CD14-positive monocyte (primary cell): Measurements from ENCODE around the gene ARFGAP1. TPM values are rescaled to one million over a fixed set of nuclear protein-coding genes. Genes with fewer than 3 reads are reported as not detected.
A peak's percentile ranks its signal among the peaks of the same experiment; 100 is the strongest.

ENCODE experiments used
- DNase-seq, 3 donors: peaks; one replicate each; pipeline ENCODE4 v3.0.0-alpha.2; 2011 to 2022
- H2AFZ ChIP-seq: 2 replicates; pipeline ENCODE4 v1.6.0; 2012; ENCODE audit warnings: mild to moderate bottlenecking, low read depth, low read length, inconsistent platforms; ENCODE audit not compliant: insufficient read depth, poor library complexity, severe bottlenecking
- H3K27ac ChIP-seq, 2 donors: 1 replicate in 1 of 2; 2 replicates in 1 of 2; pipeline ENCODE4 v1.5.1; 2012 to 2013; ENCODE audit warnings: low read length in 2 of 2, control low read depth in 1 of 2, inconsistent platforms in 1 of 2, low read depth in 1 of 2, mild to moderate bottlenecking in 1 of 2
- H3K27me3 ChIP-seq, 2 donors: one replicate each; pipeline versions ENCODE4 v1.6.0 to v1.6.1; 2011 to 2013; ENCODE audit warnings: low read length in 2 of 2; ENCODE audit not compliant: control insufficient read depth in 2 of 2, insufficient read depth in 2 of 2
- H3K36me3 ChIP-seq, 2 donors: replicated peaks in 1 of 2; 1 replicate in 1 of 2; 2 replicates in 1 of 2; pipeline versions ENCODE4 v1.5.1 to v1.6.1; 2012 to 2013; ENCODE audit warnings: low read length in 2 of 2, control low read depth in 1 of 2, inconsistent platforms in 1 of 2, mild to moderate bottlenecking in 1 of 2; ENCODE audit not compliant: insufficient read depth in 2 of 2, control insufficient read depth in 1 of 2
- H3K4me1 ChIP-seq, 2 donors: 1 replicate in 1 of 2; 2 replicates in 1 of 2; pipeline versions ENCODE4 v1.5.1 to v1.6.1; 2012 to 2013; ENCODE audit warnings: low read length in 2 of 2, control low read depth in 1 of 2, inconsistent platforms in 1 of 2, mild to moderate bottlenecking in 1 of 2, moderate library complexity in 1 of 2; ENCODE audit not compliant: insufficient read depth in 2 of 2, control insufficient read depth in 1 of 2
- H3K4me2 ChIP-seq: replicated peaks from 2 replicates; pipeline ENCODE3; 2012; ENCODE audit warnings: low read length, moderate library complexity, mild to moderate bottlenecking; ENCODE audit not compliant: poor library complexity, severe bottlenecking; ENCODE audit errors: extremely low read depth
- H3K4me3 ChIP-seq, 3 experiments: fragments of 200-600 bp in 1 of 3; sonication (generic) in 1 of 3; replicated peaks in 1 of 3; 1 replicate in 2 of 3; 2 replicates in 1 of 3; pipeline ENCODE4 v1.5.1; 2011 to 2013; ENCODE audit warnings: low read length in 3 of 3, mild to moderate bottlenecking in 3 of 3, control low read depth in 2 of 3, low read depth in 2 of 3, inconsistent platforms in 1 of 3, moderate library complexity in 1 of 3
- H3K79me2 ChIP-seq: 2 replicates; pipeline ENCODE4 v1.6.0; 2012; ENCODE audit warnings: mild to moderate bottlenecking, control low read depth, inconsistent platforms, low read length, moderate library complexity; ENCODE audit not compliant: insufficient read depth
- H3K9ac ChIP-seq: 2 replicates; pipeline ENCODE4 v1.6.0; 2017; ENCODE audit warnings: low read length, mild to moderate bottlenecking; ENCODE audit not compliant: insufficient read depth, poor library complexity, severe bottlenecking
- H3K9me3 ChIP-seq, 2 donors: replicated peaks in 1 of 2; 1 replicate in 1 of 2; 2 replicates in 1 of 2; pipeline versions ENCODE4 v1.5.1 to v1.6.1; 2012 to 2013; ENCODE audit warnings: low read length in 2 of 2, control low read depth in 1 of 2; ENCODE audit not compliant: control insufficient read depth in 1 of 2, insufficient read depth in 1 of 2
- H4K20me1 ChIP-seq: 2 replicates; pipeline ENCODE4 v1.6.0; 2012; ENCODE audit warnings: mild to moderate bottlenecking, low read length, control low read depth, moderate library complexity; ENCODE audit not compliant: insufficient read depth
- H3K27ac Mint-ChIP-seq, 7 donors: one replicate each; pipeline ENCODE4 v1.8.0; 2020; ENCODE audit warnings: mild to moderate bottlenecking in 7 of 7, mixed read lengths in 7 of 7, moderate library complexity in 6 of 7, inconsistent platforms in 2 of 7
- H3K27me3 Mint-ChIP-seq, 3 donors: one replicate each; pipeline ENCODE4 v1.8.0; 2021 to 2022; ENCODE audit warnings: low read depth in 3 of 3, mild to moderate bottlenecking in 3 of 3, mixed read lengths in 3 of 3, moderate library complexity in 3 of 3, inconsistent platforms in 1 of 3
- H3K36me3 Mint-ChIP-seq, 2 donors: one replicate each; pipeline ENCODE4 v1.8.0; 2020; ENCODE audit warnings: mixed read lengths in 2 of 2, inconsistent platforms in 1 of 2, mild to moderate bottlenecking in 1 of 2
- H3K4me1 Mint-ChIP-seq: one replicate; pipeline ENCODE4 v1.8.0; 2020; ENCODE audit warnings: mild to moderate bottlenecking, mixed read lengths
- H3K4me3 Mint-ChIP-seq, 2 donors: one replicate each; pipeline ENCODE4 v1.8.0; 2020; ENCODE audit warnings: mild to moderate bottlenecking in 2 of 2, mixed read lengths in 2 of 2, moderate library complexity in 1 of 2
- H3K9me3 Mint-ChIP-seq, 7 donors: one replicate each; pipeline ENCODE4 v1.8.0; 2020 to 2022; ENCODE audit warnings: mixed read lengths in 7 of 7, mild to moderate bottlenecking in 6 of 7, moderate library complexity in 6 of 7, inconsistent platforms in 2 of 7
- CTCF ChIP-seq: fragments of 200-600 bp; IDR thresholded peaks from one replicate; pipeline ENCODE4 v1.8.0; 2022; ENCODE audit warnings: antibody characterized with exemption, mild to moderate bottlenecking
- WGBS: methylation state at CpG from one replicate; pipeline ENCODE4 v1.1.5; 2013; ENCODE audit warnings: missing lambda C conversion rate; ENCODE audit not compliant: insufficient coverage; 5-methylcytosine and 5-hydroxymethylcytosine counted together
- intact Hi-C, 2 donors: fragments of 100-400 bp; cut with micrococcal nuclease; formaldehyde crosslinking; loops; one replicate each; pipeline versions ENCODE4 v1.15.0 to v1.15.1; 2023
- polyA plus RNA-seq, 3 donors: library from polyadenylated mRNA; depleted of rRNA in 1 of 3; unstranded in 2 of 3; stranded (reverse) in 1 of 3; fragments of 300-500 nt in 2 of 3; fragments of >200 nt in 1 of 3; fragmentation: Illumina TruSeq in 2 of 3; gene quantifications; 1 replicate in 2 of 3; 2 replicates in 1 of 3; pipeline ENCODE4 v1.2.3, GENCODE V29; 2012 to 2021

Gene ARFGAP1
- polyA plus RNA-seq, 3 donors = 11.2 to 99.8 (median 14.1) TPM

GRCh38 chr20:63292292-63292701, 19.7 kb downstream of the ARFGAP1 start:
- no peaks in the 10 kb centered on the region for H3K79me2 ChIP-seq
- H3K4me2 ChIP-seq = no peak overlapping the region
- no peaks in the 10 kb centered on the region for H3K4me1 ChIP-seq
- Mint-ChIP-seq H3K27me3 (peaks cover 19 to 39% (median 23%) of the 10 kb centered on the region in 3 donors), H3K4me3 (no peak overlapping the region), H3K36me3 (peaks cover 12 to 21% of the 10 kb centered on the region in 2 donors), H3K27ac (peak overlapping the region in 1 of 7 donors; percentile 64), H3K9me3 (no peaks in the 10 kb centered on the region), H3K4me1 (no peaks in the 10 kb centered on the region)
- intact Hi-C loops = no loop called here
- TF ChIP-seq CTCF = no peak
- no peaks in the 10 kb centered on the region for H3K9me3 ChIP-seq
- peaks cover 20 to 21% of the 10 kb centered on the region in 2 donors for H3K36me3 ChIP-seq
- H4K20me1 ChIP-seq = peaks cover 9% of the 10 kb centered on the region
- H3K4me3 ChIP-seq = no peak overlapping the region
- H3K27me3 ChIP-seq = peaks cover 0 to 17% of the 10 kb centered on the region in 2 donors
- no peak overlapping the region for H2AFZ ChIP-seq
- no peak overlapping the region for H3K9ac ChIP-seq
- H3K27ac ChIP-seq = no peak overlapping the region
- DNase-seq = peak in 1 of 3 donors; percentile 32
- 86% methylated on average over 16 of the region's 16 CpGs for WGBS

GRCh38 chr20:63292904-63293303, 20.3 kb downstream of the ARFGAP1 start, which contains the start of gene COL20A1:
TSS of gene COL20A1 (plus strand) at chr20:63293186. CDS start at chr20:63295108, 1,922 bp downstream.
- peaks cover 9 to 15% of the 10 kb centered on the region in 2 donors for H3K36me3 Mint-ChIP-seq
- intact Hi-C loops = no loop called here
- Histone ChIP-seq H4K20me1 (peaks cover 9% of the 10 kb centered on the region), H3K4me1 (no peaks in the 10 kb centered on the region), H3K27ac (no peak within 1 kb of the TSS), H3K4me3 (no peak within 1 kb of the TSS), H3K9me3 (no peaks in the 10 kb centered on the region), H3K27me3 (peaks cover 0 to 17% of the 10 kb centered on the region in 2 donors), H3K4me2 (no peak within 1 kb of the TSS), H3K9ac (no peak within 1 kb of the TSS), H3K36me3 (peaks cover 14 to 15% of the 10 kb centered on the region in 2 donors), H3K79me2 (no peaks in the 10 kb centered on the region), H2AFZ (no peak within 1 kb of the TSS)
- peak within 1 kb of the TSS in 1 of 7 donors; percentile 64 for H3K27ac Mint-ChIP-seq
- H3K4me3 Mint-ChIP-seq = no peak within 1 kb of the TSS
- no peak for DNase-seq
- 35% methylated on average over 6 of the region's 7 CpGs for WGBS
- no peaks in the 10 kb centered on the region for H3K9me3 Mint-ChIP-seq
- H3K4me1 Mint-ChIP-seq = no peaks in the 10 kb centered on the region
- TF ChIP-seq CTCF = no peak
- H3K27me3 Mint-ChIP-seq = peaks cover 19 to 39% (median 23%) of the 10 kb centered on the region in 3 donors
